Bronchial epithelial cell (primary cell): ENCODE results near the gene RBMX2. TPM values are rescaled to one million over a fixed set of nuclear protein-coding genes. Genes with fewer than 3 reads are reported as not detected.

Experiments used
- DNase-seq: peaks from one replicate; pipeline ENCODE4 v3.0.0-alpha.2; 2010; ENCODE audit warnings: low read depth
- FAIRE-seq: peaks from 2 replicates; lab custom pipeline; 2011; peaks lifted over from hg19 to GRCh38; lab: Jason Lieb, UNC
- H3K27me3 ChIP-seq: 2 replicates; pipeline ENCODE4 v1.5.1; 2011; ENCODE audit warnings: low read length; ENCODE audit not compliant: control insufficient read depth, insufficient read depth
- H3K36me3 ChIP-seq: 2 replicates; pipeline ENCODE4 v1.5.1; 2011; ENCODE audit warnings: low read length; ENCODE audit not compliant: control insufficient read depth, insufficient read depth
- H3K4me3 ChIP-seq: 2 replicates; pipeline ENCODE4 v1.5.1; 2011; ENCODE audit warnings: mild to moderate bottlenecking, low read depth, low read length, control low read depth
- total RNA-seq: library from RNA; depleted of rRNA; stranded (reverse); fragments of >200 nt; gene quantifications from 2 replicates; pipeline ENCODE4 v1.2.1, GENCODE V29; 2014
- TF ChIP-seq, protein P1 (sequence below): IDR thresholded peaks from 2 replicates; pipeline ENCODE4 v1.5.1; 2011; ENCODE audit warnings: mild to moderate bottlenecking, moderate library complexity, low read length, control low read depth, inconsistent platforms; ENCODE audit not compliant: insufficient read depth, severe bottlenecking

Gene RBMX2
- total RNA-seq, 1 donor from 2014 or later = 27.1 TPM

DNA sequence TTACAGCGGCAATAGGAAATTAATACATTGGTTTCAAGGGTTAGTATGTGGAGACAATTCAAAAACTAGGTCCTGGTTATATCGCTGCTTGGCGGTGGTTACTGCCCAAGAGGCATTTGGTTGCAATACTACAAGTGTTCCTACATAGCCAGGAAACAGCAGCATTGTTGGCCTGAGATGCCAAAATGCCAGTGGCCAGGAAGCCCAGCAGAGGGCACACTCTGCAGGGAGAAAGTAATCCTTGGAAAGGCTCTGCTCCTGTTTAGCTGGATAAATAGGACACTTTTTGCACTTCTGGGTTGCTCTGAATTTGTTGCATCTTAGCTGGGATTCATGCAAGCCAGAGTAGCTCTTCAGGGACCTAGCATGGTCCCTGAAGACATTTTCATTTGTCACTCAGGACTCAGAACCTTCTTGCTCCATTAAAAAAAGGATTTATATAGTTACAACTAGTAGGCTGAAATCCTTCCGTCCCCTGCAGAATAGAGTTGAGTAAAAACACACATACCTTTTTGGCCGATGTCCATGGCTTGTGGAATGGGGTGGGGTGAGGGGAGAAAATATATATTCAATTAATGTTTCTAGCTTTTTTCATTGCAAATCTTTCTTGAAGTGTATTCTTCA lies 8.2 kb upstream of the RBMX2 start:
- TF ChIP-seq, protein P1, sequence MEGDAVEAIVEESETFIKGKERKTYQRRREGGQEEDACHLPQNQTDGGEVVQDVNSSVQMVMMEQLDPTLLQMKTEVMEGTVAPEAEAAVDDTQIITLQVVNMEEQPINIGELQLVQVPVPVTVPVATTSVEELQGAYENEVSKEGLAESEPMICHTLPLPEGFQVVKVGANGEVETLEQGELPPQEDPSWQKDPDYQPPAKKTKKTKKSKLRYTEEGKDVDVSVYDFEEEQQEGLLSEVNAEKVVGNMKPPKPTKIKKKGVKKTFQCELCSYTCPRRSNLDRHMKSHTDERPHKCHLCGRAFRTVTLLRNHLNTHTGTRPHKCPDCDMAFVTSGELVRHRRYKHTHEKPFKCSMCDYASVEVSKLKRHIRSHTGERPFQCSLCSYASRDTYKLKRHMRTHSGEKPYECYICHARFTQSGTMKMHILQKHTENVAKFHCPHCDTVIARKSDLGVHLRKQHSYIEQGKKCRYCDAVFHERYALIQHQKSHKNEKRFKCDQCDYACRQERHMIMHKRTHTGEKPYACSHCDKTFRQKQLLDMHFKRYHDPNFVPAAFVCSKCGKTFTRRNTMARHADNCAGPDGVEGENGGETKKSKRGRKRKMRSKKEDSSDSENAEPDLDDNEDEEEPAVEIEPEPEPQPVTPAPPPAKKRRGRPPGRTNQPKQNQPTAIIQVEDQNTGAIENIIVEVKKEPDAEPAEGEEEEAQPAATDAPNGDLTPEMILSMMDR = peak; percentile 72
- no peak overlapping the region for H3K4me3 ChIP-seq
- no peaks in the 10 kb centered on the region for H3K27me3 ChIP-seq
- no peaks in the 10 kb centered on the region for H3K36me3 ChIP-seq
- peak; percentile 37 for DNase-seq
- FAIRE-seq = no peak

DNA sequence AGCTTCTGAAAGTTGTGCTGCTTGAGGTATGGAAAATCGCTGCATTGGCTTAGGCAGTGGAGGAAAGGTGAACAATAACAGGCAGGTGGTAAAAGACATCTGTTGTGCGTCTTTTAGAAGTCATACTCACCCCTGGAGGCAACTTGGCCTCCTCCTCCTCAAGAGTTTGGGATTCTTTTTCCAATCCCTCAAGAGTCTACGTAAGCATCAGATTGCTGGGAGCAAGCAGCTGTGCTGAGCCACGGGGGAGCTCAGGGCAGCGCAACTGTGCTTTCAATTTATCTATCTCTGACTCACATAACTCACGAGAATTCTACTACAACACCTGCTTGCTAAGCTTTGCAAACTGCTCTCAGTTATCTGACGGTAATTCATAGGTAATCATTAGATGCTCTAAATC lies 6.4 kb upstream of the RBMX2 start:
- no peaks in the 10 kb centered on the region for H3K36me3 ChIP-seq
- no peak for FAIRE-seq
- TF ChIP-seq, protein P1 = no peak
- DNase-seq = no peak
- no peak overlapping the region for H3K4me3 ChIP-seq
- no peaks in the 10 kb centered on the region for H3K27me3 ChIP-seq

DNA sequence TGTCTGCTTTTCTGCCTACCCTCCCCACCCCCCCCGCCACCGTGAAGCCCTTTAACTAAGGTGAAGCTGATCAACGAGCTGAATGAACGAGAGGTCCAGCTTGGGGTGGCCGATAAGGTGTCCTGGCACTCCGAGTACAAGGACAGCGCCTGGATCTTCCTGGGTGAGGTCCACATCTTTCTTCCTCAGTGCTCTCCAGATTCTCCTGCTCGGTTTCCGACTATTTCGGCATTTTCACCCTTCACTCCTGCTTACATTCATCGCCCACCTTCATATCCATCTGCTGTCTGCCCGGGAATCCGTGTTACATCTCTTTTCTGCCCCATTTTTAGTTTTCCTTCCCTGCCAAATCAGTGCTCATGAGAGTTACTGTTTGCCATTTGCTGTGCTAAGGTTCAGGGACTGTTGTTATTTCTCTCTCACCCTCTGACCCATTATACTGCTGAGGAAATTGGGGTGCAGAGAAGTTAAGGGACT lies 459 bp downstream of the RBMX2 start:
- FAIRE-seq = no peak
- TF ChIP-seq, protein P1 = no peak
- no peak for DNase-seq

DNA sequence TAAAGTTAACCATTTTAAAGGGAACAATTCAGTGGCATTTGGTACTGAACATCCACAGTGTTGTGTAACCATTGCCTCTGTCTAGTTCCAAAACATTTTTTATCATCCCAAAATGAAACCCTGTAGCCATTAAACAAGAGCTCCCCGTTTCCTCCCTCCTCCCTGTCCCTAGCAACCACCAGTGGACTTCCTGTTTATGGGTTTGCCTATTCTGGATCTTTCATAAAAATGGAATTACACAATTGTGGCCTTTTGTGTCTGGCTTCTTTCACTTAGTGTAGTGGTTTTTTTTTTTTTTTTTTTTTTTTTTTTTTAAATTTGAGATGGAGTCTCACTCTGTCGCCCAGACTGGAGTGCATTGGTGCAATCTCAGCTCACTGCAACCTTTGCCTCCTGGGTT lies 11.6 kb downstream of the RBMX2 start:
- no peaks in the 10 kb centered on the region for H3K27me3 ChIP-seq
- no peak overlapping the region for H3K4me3 ChIP-seq
- DNase-seq (no peak), FAIRE-seq (no peak)
- H3K36me3 ChIP-seq = no peaks in the 10 kb centered on the region
- TF ChIP-seq, protein P1 = no peak

More for the DNA sequence above, 459 bp downstream of the RBMX2 start:
- H3K4me3 ChIP-seq = peak overlapping the region; percentile 70
- H3K27me3 ChIP-seq = no peaks in the 10 kb centered on the region
- peaks cover 1% of the 10 kb centered on the region for H3K36me3 ChIP-seq

DNA sequence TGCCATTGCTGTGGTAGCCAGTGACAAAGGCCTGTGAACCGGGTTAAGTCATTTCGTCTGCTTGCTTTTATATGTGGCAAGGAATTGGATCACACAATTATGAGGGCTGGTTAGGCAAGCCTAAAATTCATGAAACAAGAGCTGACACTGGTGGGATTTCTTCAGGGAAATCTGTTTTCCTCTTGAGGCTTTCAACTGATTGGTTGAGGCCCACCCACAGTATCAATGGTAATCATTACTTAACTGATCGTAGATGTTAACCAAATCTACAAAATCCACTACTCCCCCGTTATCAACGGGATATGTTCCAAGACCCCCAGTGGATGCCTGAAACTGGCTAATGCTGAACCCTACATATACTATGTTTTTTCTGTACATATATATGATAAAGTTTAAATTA lies 13.0 kb downstream of the RBMX2 start:
- DNase-seq (no peak), FAIRE-seq (no peak)
- H3K4me3 ChIP-seq = no peak overlapping the region
- H3K36me3 ChIP-seq = no peaks in the 10 kb centered on the region
- H3K27me3 ChIP-seq = no peaks in the 10 kb centered on the region
- TF ChIP-seq, protein P1 = no peak

DNA sequence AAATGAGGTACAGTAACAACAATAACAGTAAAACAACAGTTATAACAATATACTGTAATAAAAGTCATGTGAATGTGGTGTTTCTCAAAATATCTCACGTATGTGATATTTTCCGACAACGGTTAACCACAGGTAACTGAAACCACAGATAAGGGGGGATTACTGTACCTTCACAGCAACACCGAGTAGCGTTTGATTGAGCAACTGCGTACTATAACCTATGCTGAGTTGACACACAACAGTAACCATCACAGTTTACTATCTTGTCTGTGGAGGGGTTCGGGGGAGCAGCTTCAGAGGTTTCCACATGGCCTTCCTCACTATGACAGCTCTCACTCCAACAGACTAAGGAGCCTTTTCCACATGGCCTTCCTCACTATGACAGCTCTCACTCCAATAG lies 13.4 kb downstream of the RBMX2 start:
- DNase-seq = no peak
- TF ChIP-seq, protein P1 = no peak
- FAIRE-seq = no peak

More for the DNA sequence above, 13.4 kb downstream of the RBMX2 start:
- H3K36me3 ChIP-seq = no peaks in the 10 kb centered on the region
- no peaks in the 10 kb centered on the region for H3K27me3 ChIP-seq
- H3K4me3 ChIP-seq = no peak overlapping the region
